GM18519 (cell line): ENCODE results near the gene BCL2L2.

Experiments
- ATAC-seq: cut with Tn5 transposase; IDR thresholded peaks from one replicate; pipeline ENCODE4 v1.9.1; 2021; ENCODE audit warnings: mild to moderate bottlenecking, moderate library complexity; ENCODE audit not compliant: unreplicated experiment, low FRiP score

BCL2L2 gene

DNA sequence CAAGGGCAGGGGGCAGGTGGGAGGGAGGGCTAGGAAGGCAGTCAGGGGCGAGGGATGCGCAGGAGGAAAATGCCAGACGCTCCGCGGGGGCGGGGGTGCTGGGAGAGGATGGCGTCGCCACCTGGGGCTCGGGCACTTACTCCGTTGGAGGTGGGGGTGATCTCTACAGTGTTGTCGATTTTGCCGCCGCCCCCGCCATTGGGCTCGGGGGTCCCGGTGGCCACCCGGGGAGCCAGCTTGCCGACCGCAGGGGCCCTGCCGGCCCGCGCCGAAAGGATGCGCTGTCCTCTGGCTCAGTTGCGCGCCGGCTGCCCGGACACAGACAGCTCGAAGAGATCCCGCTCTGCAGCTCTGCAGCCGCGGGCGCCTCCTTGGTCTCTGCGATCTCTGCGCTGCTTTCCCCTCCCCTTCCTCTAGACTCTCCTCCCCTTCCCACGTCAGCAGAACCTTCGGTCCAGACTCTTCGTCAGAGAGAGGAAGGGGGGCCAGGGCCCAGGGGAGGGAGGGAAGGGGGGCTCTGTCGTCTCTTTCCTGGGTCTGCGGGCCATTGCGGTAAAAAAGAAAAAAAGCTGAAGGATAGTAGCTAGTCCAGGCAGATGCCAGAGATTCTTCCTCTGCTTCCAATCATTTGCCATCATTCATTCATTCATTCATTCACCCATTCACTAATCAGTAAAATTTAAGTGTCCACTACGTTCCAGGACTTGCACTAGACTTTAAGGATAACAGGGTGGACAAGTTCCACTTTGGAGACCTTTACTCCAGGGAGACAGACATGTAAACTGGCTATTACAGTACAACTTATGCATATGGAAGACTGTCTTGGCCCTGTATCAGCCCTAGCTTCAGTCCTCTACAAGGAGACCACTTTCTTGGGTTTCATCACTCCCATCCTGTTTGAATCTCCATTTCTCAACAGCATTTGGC lies 46.1 kb downstream of the BCL2L2 start, which contains the start of gene SLC22A17:
Gene SLC22A17 (minus strand): TSS at position 382 of the 927 bp plus-strand sequence.
- no peak for ATAC-seq

DNA sequence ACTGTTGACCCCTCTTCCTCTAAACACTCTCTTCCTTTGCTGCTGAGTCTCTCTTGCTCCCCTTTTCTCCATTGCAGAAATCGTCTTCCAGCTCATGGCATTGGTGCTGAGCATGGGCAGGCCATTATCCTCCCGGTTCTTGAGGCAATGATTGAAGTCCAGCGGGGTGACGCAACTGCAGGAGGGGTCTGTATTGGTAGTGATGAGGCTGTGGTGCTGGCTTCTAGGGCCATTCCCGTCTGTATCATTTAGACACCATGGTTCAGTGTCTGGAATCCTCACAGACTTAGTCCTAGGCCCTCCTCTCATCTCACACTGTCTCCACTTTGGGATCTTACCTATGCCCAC lies 46.8 kb downstream of the BCL2L2 start:
- ATAC-seq = no peak

DNA sequence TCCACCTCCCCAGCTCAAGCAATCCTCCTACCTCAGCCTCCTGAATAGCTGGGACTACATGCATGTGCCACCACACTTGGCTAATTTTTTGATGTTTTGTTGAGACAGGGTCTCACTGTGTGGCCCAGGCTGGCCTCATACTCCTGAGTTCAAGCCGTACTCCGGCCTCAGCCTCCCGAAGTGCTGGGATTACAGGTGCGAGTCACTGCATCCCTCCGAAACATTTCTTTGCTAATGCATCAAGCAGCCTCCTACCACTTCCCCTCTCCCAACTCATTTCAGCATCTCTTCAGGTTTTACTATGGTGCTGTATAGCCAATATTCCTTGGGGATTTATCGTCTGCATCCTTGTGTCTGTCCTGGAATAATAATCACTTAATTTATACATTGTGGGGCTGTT lies 48.4 kb downstream of the BCL2L2 start:
- ATAC-seq = no peak

DNA sequence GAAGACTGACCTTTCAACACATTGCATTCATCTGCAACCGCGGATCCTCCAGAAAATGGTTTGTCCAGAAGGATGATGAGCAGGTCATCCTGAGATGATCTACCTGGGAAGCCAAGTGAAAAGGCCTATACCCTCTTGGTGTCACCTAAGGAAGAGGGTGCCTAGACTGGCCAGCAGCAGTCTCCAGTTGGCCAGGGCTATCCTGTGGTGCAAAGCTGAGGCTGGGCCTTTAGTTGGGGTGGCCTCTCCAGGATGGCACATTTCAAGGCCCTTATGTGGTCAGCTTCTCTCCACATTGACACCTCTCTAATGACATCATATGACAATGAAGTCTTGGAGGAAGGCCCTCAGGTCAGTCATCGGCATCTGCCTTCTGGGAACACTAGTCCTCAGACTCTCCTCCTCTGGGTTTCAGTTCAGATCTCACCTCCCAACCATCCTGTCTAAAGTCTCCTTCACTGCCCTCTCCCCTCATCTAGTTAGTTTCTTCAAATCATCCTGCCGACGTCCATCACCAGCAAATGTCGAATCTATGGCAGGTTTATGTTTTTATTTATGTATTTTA lies 49.3 kb downstream of the BCL2L2 start:
- ATAC-seq = no peak

DNA sequence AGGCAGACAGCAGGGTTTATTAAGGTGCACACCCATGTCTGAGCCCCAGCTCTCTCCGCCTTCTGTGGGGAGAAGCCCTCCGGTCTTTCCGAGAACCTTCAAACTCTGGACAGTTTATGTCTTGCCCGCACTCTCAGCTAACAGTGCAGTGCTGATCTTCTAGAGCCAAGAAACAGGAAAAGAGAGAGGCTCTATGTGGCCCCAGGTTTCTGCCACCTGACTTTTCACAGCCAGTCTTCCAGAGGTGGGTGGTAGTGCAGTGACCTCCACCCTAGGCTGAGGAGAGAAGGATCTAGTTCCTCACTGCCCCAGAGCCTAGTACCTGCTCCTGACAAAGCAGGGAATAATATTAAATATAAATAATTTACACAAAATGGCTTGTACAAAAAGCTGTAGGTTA lies 50.0 kb downstream of the BCL2L2 start:
- no peak for ATAC-seq

DNA sequence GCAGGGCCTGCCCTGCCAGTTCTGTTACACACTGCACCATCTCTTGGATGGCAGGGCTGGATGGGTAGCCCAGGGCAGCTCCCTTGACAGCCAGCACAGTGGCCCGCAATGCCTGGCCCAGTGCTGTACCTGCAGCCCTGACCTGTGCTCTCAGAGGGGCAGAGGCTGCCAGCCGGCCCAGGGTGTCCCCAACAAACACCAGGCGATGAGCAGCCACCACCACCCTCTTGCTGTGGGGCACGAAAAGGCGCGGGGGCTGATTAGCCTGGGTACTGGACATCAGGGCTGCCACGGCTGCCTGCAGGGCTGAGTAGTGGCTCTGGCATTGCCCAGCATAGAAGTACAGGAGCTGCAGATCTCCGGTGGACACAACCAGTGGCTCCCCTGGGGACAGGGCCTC lies 50.6 kb downstream of the BCL2L2 start:
- ATAC-seq = no peak

DNA sequence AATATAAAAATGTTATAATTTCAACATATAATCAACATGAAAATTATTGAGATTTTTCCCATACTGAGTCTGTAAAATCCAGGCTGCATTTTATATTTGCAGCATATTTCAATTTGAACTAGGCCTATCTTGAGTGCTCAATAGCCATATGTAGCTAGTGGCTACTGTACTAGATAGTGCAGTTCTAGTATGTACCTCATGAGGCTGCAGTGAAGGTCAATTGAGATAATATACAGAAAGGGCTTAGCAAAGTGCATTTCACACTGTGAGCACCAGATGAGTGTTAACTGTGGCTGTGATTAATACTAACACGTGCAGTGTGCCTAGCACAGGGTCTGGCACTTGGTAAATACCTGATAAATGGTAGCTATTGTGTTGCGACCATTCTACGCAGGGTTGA lies 51.4 kb downstream of the BCL2L2 start:
- ATAC-seq = no peak

DNA sequence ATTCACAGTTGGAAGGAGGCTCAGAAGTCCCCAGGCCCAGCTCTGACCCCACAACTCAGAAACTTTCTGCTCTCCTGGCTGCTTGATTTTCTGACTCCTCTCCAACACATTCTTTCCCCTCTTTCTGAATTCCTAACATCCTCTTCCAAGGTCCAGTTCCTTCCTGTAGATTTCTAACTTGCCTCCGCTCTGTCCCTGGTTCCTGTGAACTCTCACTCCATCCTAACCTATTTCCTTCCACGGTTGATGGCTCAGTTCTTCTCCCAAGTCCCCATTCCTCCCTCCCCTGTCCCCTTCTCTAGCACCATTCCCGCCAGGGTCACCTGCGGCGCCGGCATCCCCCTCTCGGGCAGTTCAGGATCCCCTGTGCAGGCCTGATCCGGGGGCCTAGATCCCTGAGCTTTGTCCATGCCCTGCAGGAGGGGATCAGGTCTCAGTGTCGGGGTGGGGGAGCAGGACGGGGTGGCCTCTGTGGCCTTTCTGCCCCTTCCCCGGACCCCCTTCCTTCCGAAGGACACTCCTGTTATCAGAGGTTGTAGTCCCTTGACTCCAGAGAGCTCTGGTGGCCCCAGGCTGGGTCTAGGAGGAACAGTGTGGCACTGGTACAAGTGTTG lies 52.0 kb downstream of the BCL2L2 start:
- ATAC-seq = no peak

DNA sequence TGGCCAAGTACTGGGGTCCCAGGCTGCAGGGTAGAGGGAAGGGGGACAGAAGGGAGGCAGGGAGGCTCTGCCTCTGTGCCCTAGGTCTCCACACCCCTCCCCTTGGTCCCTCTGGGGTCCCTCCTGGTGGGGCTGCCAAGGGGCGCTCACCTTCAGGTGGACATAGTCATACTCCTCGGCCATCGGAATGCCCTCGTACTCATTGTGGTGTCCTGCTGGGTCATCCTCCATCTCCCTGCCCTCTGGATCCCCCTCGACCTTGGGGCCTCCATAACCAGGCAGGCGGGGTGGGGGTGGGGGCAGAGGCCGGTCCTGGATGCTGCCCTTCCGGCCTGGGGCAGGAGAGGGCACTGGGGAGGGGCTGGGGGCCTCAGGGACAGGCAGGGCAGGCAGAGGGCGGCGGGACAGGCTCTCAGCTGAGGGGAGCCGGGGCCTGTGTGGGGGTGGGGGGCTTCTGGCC lies 52.6 kb downstream of the BCL2L2 start:
- no peak for ATAC-seq

DNA sequence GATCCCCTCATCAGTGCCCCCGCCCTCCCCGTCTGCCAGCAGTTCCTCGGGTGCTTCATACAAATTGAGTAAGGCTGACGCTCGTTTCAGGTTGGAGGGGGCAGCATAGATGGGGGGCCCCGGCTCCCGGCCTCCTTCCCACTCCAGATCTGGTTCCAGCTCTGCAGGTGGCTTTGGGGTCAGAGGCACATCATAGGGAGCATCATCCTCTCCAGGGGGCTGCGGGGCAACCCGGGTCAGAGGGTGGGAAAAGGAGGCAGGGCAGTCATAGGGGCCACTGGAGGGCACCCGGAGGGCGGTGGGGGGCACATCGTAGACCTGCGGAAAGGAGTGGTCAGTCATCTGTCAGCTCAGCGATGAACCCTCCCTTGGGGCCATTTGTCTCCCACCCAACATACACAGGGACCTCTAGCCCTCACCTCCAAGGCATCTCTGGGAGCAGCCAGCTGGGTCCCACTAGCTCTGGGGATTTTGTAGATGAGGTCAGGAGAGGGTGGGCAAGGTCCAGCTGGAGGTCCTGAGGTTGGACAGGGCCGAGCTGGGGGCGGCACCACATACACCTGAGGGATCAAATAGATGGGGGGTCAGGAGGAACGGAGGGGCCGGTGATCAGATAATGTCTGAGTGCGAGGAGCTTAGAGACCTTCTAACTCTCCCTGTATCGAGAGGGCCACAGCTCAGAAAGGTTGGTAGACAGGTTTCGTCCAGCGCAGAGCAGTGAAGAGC lies 53.3 kb downstream of the BCL2L2 start:
- no peak for ATAC-seq

DNA sequence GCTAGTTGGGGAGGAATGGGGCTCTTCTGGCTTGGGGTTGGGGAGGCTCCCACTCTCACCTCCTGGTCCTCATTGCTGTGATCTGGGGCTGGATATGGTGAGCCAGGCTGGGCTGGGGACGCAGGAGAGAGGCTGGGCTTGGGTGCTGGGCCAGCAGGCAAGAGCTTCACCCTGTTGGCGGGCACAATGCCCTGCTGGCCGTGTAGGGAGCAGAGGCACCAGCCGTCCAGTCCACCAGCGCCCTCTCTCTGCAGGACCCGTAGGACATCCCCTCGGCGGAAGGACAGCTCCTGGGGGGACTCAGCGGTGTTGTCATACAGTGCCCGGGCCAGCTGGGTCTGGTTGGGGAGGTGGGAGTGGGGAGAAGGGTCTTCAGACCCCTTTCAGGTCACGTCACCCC lies 53.9 kb downstream of the BCL2L2 start:
- no peak for ATAC-seq

DNA sequence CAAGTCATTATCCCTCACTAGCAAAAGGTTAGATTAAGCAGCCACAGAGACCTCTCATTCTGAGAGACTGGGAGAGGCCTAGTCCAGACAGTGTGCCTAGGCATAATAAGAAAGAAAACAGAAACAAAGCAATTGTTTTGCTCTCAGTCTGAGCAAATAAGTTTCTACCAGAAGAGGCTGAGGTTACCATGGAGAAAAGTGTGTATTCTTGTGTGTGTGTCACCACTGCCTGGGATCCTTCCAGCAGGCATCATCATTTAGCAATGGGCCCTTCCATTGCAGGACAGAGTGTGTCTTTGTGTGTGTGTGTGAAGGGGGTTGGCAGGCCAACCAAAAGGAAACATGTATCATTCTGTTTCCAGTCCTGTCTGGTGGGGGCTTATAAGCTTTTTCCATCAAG lies 54.7 kb downstream of the BCL2L2 start:
- ATAC-seq = no peak
